Body of pancreas (tissue), 4 donors: ENCODE measurements around the gene MDFIC2. TPM values are rescaled to one million over a fixed set of nuclear protein-coding genes. Genes with fewer than 3 reads are reported as not detected.

ENCODE experiments used
- ATAC-seq: fragments of 150-250 bp; one replicate; pipeline ENCODE4 v1.9.1; 2016
- DNase-seq, 4 donors: peaks; one replicate each; pipeline ENCODE4 v3.0.0-alpha.2; 2019
- H3K27ac ChIP-seq, 4 donors: fragments of 200-600 bp; sonication (generic); 1 replicate in 3 of 4; 2 replicates in 1 of 4; pipeline versions ENCODE4 v1.5.1 to v1.6.1; 2016 to 2019; ENCODE audit warnings: mild to moderate bottlenecking in 1 of 4, mixed read lengths in 1 of 4, moderate library complexity in 1 of 4
- H3K27me3 ChIP-seq, 2 donors: fragments of 200-600 bp; sonication (generic); one replicate each; pipeline ENCODE4 v1.6.0; 2016; ENCODE audit warnings: mild to moderate bottlenecking in 1 of 2
- H3K36me3 ChIP-seq, 2 donors: fragments of 200-600 bp; sonication (generic); replicated peaks in 1 of 2; 2 replicates each; pipeline ENCODE4 v1.5.1; 2016; ENCODE audit warnings: low read depth in 2 of 2; ENCODE audit not compliant: insufficient read depth in 1 of 2
- H3K4me1 ChIP-seq: fragments of 200-600 bp; sonication (generic); one replicate; pipeline ENCODE4 v1.6.0; 2016
- H3K4me3 ChIP-seq, 2 donors: fragments of 200-600 bp; sonication (generic); 1 replicate in 1 of 2; 2 replicates in 1 of 2; pipeline ENCODE4 v1.5.1; 2016 to 2019
- H3K9me3 ChIP-seq, 3 donors: fragments of 200-600 bp; sonication (generic); 1 replicate in 2 of 3; 2 replicates in 1 of 3; pipeline ENCODE4 v1.5.1; 2016
- CTCF ChIP-seq, 7 experiments: fragments of 450-650 bp in 4 of 7; fragments of 200-600 bp in 3 of 7; sonication (generic) in 3 of 7; IDR thresholded peaks; one replicate each; pipeline ENCODE4 v1.5.1; 2016 to 2019; ENCODE audit warnings: antibody characterized with exemption in 7 of 7
- POLR2A ChIP-seq, 3 donors: fragments of 450-650 bp; IDR thresholded peaks; one replicate each; pipeline ENCODE4 v1.6.1; 2016; ENCODE audit warnings: antibody characterized with exemption in 3 of 3, mild to moderate bottlenecking in 2 of 3
- whole genome bisulfite sequencing, 2 donors: methylation state at CpG; one replicate each; pipeline ENCODE4 v1.1.5; 2017; 5-methylcytosine and 5-hydroxymethylcytosine counted together
- intact Hi-C: fragments of 100-400 bp; cut with DNase I; formaldehyde crosslinking; loops from one replicate; pipeline ENCODE4 v1.15.1; 2023
- total RNA-seq, 2 donors: library from RNA; depleted of rRNA; stranded (reverse); fragments of >200 nt; gene quantifications; one replicate each; pipeline ENCODE4 v1.1.0, GENCODE V29; 2016

The MDFIC2 gene
- total RNA-seq, 2 donors from 2014 or later: not detected

GRCh38 chr3:70150599-70150998 is 161.8 kb downstream of the MDFIC2 start:
- no peak for ATAC-seq
- Histone ChIP-seq H3K9me3 (peaks cover 0 to 7% (median 0%) of the 10 kb centered on the region in 3 donors), H3K27me3 (no peaks in the 10 kb centered on the region), H3K36me3 (no peaks in the 10 kb centered on the region), H3K4me1 (no peaks in the 10 kb centered on the region), H3K4me3 (no peak overlapping the region), H3K27ac (no peak overlapping the region)
- no peak for DNase-seq
- WGBS, 2 donors: 60 to 64% methylated on average over 3 of the region's 3 CpGs
- intact Hi-C loops: no loop called here
- TF ChIP-seq CTCF (IDR thresholded peaks at IDR 0.05): no peak
- no peak for TF ChIP-seq POLR2A (IDR thresholded peaks at IDR 0.05)

GRCh38 chr3:70149714-70150400 is 162.6 kb downstream of the MDFIC2 start:
- Histone ChIP-seq H3K4me1 (no peaks in the 10 kb centered on the region), H3K9me3 (peaks cover 0 to 7% (median 0%) of the 10 kb centered on the region in 3 donors), H3K27me3 (no peaks in the 10 kb centered on the region), H3K4me3 (no peak overlapping the region), H3K36me3 (no peaks in the 10 kb centered on the region), H3K27ac (no peak overlapping the region)
- no peak for DNase-seq
- intact Hi-C loops: no loop called here
- 56 to 58% methylated on average over 4 of the region's 4 CpGs for WGBS, 2 donors
- no peak for ATAC-seq
- TF ChIP-seq CTCF (IDR thresholded peaks at IDR 0.05): no peak
- TF ChIP-seq POLR2A (IDR thresholded peaks at IDR 0.05): no peak
